ENCODE results near the gene FANCE. TPM values are rescaled to one million over a fixed set of nuclear protein-coding genes. Genes with fewer than 3 reads are reported as not detected.

Gene FANCE
- total RNA-seq, 1 experiment from 2014 or later = 4.3 TPM

- intact Hi-C loops (cut with micrococcal nuclease; ENCODE audit: unreplicated experiment) (no loop called here), in situ Hi-C loops (cut with HindIII; ENCODE audit: low pct_unique_long_range_greater_than_20kb, low sequenced_read_pairs) (no loop called here)
- TF ChIP-seq REST (IDR thresholded peaks at IDR 0.05; ENCODE audit: insufficient read depth in 1 of 2, low read depth in 2 of 2, low read length in 1 of 2) = no peak
- no peak for TF ChIP-seq TCF7L2 (IDR thresholded peaks at IDR 0.05; ENCODE audit: low read depth, low read length)
- TF ChIP-seq, protein P1, sequence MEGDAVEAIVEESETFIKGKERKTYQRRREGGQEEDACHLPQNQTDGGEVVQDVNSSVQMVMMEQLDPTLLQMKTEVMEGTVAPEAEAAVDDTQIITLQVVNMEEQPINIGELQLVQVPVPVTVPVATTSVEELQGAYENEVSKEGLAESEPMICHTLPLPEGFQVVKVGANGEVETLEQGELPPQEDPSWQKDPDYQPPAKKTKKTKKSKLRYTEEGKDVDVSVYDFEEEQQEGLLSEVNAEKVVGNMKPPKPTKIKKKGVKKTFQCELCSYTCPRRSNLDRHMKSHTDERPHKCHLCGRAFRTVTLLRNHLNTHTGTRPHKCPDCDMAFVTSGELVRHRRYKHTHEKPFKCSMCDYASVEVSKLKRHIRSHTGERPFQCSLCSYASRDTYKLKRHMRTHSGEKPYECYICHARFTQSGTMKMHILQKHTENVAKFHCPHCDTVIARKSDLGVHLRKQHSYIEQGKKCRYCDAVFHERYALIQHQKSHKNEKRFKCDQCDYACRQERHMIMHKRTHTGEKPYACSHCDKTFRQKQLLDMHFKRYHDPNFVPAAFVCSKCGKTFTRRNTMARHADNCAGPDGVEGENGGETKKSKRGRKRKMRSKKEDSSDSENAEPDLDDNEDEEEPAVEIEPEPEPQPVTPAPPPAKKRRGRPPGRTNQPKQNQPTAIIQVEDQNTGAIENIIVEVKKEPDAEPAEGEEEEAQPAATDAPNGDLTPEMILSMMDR (IDR thresholded peaks at IDR 0.05) = no peak
- TF ChIP-seq SIN3A (IDR thresholded peaks at IDR 0.05; ENCODE audit: borderline replicate concordance, insufficient read depth, low read depth, low read length) = no peak
- no peak for TF ChIP-seq POLR2AphosphoS5 (IDR thresholded peaks at IDR 0.05; ENCODE audit: low read depth, low read length)
- DNase-seq (ENCODE audit: low read depth, low spot score) = no peak
- Histone ChIP-seq H3K4me3 (ENCODE audit: low read depth in 2 of 2, low read length in 2 of 2) (no peak overlapping the region), H3K27me3 (ENCODE audit: control insufficient read depth, insufficient read depth, low read length) (no peaks in the 10 kb centered on the region), H3K36me3 (ENCODE audit: control insufficient read depth, insufficient read depth, low read length) (no peaks in the 10 kb centered on the region), H3K9me3 (ENCODE audit: control insufficient read depth, insufficient read depth, low read depth, low read length) (no peaks in the 10 kb centered on the region), H3K27ac (ENCODE audit: low read length) (no peak overlapping the region), H3K4me1 (ENCODE audit: control insufficient read depth, insufficient read depth, low read length) (peaks cover 19% of the 10 kb centered on the region)
- no peak for ATAC-seq
- no TSS peak for BruUV-seq (replicated peaks)
- CTCF ChIA-PET = no interaction called here
- POLR2A ChIA-PET = no interaction called here
These were observed 33.3 kb downstream of the FANCE start for GRCh38 chr6:35485402-35485877.

DNA sequence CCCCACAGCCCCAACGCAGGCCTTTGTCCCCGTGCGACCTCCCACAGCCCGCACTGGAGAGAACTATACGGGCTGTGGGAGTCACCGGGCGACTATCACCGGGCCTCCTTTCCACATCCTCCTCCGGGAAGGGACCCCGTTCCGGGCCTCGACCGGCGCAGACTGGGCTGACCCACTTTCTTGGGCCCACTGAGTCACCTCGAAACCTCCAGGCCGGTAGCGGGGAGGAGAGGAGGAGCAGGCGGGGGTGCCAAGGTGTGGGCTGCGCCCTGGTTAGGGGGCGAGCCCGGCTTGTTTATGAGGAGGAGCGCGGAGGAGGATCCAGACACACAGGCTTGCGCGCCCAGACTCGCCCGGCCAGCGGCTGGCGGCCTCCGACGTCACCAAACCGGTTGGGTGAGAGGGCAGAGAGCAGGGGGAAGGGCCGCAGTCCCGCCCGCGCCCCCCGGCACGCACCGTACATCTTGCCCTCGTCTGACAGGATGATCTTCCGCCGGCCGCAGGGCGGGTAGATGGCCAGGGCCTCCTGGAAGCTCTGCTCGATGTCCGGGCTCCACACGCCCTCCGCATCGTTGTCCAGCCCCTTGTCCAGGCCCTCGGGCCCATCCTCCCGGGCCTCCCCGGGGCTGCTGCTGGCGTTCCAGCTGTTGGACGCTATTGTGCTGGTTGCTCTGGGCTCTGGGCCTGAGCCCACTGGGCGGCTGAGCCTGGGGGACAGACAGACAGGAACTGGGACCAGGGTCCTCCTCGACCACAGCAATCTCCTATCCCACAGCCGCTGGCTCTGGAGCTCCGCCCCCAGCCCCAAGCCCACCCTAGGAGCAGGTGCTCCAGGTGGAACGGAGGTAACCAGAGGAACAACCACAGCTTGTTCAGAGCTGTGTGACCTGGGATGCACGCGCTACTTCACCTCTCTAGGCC, 34.1 kb downstream of the FANCE start:
- intact Hi-C loops (cut with micrococcal nuclease; ENCODE audit: unreplicated experiment) = no loop called here
- TF ChIP-seq REST (IDR thresholded peaks at IDR 0.05; ENCODE audit: insufficient read depth in 1 of 2, low read depth in 2 of 2, low read length in 1 of 2) (no peak), TCF7L2 (IDR thresholded peaks at IDR 0.05; ENCODE audit: low read depth, low read length) (no peak), SIN3A (IDR thresholded peaks at IDR 0.05; ENCODE audit: borderline replicate concordance, insufficient read depth, low read depth, low read length) (no peak), POLR2AphosphoS5 (IDR thresholded peaks at IDR 0.05; ENCODE audit: low read depth, low read length) (no peak)
- TF ChIP-seq, protein P1 (IDR thresholded peaks at IDR 0.05) = no peak
- ATAC-seq (no peak), DNase-seq (ENCODE audit: low read depth, low spot score) (no peak)
- ChIA-PET POLR2A (no interaction called here), CTCF (interaction anchor here (0.6 kb wide), 1 partner anchor 38 kb away, joined by 3 read pairs; no protein-coding TSS in a partner anchor)
- no peaks in the 10 kb centered on the region for H3K9me3 ChIP-seq (ENCODE audit: control insufficient read depth, insufficient read depth, low read depth, low read length)
- no peaks in the 10 kb centered on the region for H3K36me3 ChIP-seq (ENCODE audit: control insufficient read depth, insufficient read depth, low read length)
- in situ Hi-C loops (cut with HindIII; ENCODE audit: low pct_unique_long_range_greater_than_20kb, low sequenced_read_pairs) = no loop called here
- H3K4me1 ChIP-seq (ENCODE audit: control insufficient read depth, insufficient read depth, low read length) = peaks cover 25% of the 10 kb centered on the region
- BruUV-seq (replicated peaks) = no TSS peak
- no peak overlapping the region for H3K4me3 ChIP-seq (ENCODE audit: low read depth in 2 of 2, low read length in 2 of 2)
- no peaks in the 10 kb centered on the region for H3K27me3 ChIP-seq (ENCODE audit: control insufficient read depth, insufficient read depth, low read length)
- H3K27ac ChIP-seq (ENCODE audit: low read length) = no peak overlapping the region
